ENCODE measurements around the gene TOMM6. TPM values are rescaled to one million over a fixed set of nuclear protein-coding genes. Genes with fewer than 3 reads are reported as not detected.

TOMM6 gene
- total and polyA plus RNA-seq, 2 donors, result 34.4 to 181 TPM

DNA sequence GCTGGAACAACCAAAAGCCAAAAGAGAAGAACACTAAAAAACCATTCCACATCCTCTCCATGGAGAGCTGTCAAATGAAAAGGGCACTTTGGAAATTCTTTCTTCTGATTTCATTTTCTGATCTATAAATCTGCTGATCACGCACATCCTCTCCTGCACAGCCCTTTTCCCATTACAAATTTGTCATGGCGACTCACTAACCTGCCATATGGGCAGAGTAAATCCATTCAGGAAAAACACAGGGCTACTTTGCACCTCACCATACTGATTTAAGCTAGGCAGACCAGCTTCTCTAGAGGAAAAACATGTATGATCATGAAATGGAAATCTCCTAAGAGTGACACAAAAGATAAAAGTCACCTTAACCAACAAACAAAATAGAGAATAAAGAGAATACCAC is 26.0 kb downstream of the TOMM6 start:
- 93% methylated on average over 2 of the region's 2 CpGs for WGBS
- H3K4me3 ChIP-seq (ENCODE audit: low read depth, low read length), result no peak overlapping the region

DNA sequence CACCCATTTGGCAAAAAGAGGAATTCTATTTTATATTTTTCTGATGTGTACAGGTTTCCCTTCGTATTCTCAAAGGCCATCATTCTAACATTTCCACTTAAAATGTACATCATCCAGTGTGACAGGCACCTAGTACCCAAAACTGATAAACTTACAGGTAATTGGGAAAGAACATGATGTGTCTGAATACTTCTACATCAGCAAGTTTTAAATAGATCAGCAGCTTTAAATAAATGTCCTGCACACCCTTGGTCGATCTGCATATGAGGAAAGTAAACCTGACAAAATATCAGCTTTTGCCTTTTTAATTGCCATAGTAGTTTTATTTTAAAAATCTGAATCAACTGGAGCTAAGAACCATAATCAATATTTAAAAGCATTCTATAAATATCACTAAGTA is 26.5 kb downstream of the TOMM6 start:
- no peak overlapping the region for H3K27ac ChIP-seq (ENCODE audit: low read depth)
- 88% methylated on average over 2 of the region's 2 CpGs for WGBS
- DNase-seq (ENCODE audit: extremely low spot score), result no peak
- H3K36me3 ChIP-seq (ENCODE audit: insufficient read depth), result no peaks in the 10 kb centered on the region
- H3K4me3 ChIP-seq (ENCODE audit: low read depth, low read length), result no peak overlapping the region
- H3K4me1 ChIP-seq (ENCODE audit: insufficient read depth), result no peaks in the 10 kb centered on the region

More for the DNA sequence above, 26.0 kb downstream of the TOMM6 start:
- no peak overlapping the region for H3K27ac ChIP-seq (ENCODE audit: low read depth)
- no peaks in the 10 kb centered on the region for H3K4me1 ChIP-seq (ENCODE audit: insufficient read depth)
- no peak for DNase-seq (ENCODE audit: extremely low spot score)
- no peaks in the 10 kb centered on the region for H3K36me3 ChIP-seq (ENCODE audit: insufficient read depth)

- no peak for DNase-seq (ENCODE audit: extremely low spot score)
- 77% methylated on average over 4 of the region's 4 CpGs for WGBS
- no peak overlapping the region for H3K27ac ChIP-seq (ENCODE audit: low read depth)
- no peaks in the 10 kb centered on the region for H3K4me1 ChIP-seq (ENCODE audit: insufficient read depth)
- no peaks in the 10 kb centered on the region for H3K36me3 ChIP-seq (ENCODE audit: insufficient read depth)
- H3K4me3 ChIP-seq (ENCODE audit: low read depth, low read length), result no peak overlapping the region
These were observed 27.1 kb downstream of the TOMM6 start for GRCh38 chr6:41814629-41815028.

DNA sequence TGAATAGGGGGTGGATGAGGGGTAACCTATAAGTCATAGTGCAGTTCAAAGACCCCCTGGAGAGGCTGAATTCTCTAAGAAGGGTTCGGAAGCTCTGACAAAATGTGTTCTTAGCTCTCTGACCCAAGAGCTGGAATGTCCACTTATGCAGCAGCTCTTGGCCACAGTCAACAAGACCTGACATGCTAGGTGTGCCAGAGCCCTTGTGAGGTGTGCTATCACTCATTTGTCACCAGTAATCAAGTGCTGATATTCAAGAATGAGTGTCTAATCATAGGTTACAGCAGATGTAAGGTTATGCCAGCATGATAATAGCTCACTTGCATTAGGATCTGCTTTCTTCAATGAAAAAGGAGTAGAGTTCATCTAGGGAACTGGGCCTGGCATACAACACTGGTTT is 28.1 kb downstream of the TOMM6 start:
- H3K4me1 ChIP-seq (ENCODE audit: insufficient read depth), result no peaks in the 10 kb centered on the region
- DNase-seq (ENCODE audit: extremely low spot score), result no peak
- 81% methylated on average over 1 of the region's 1 CpG for WGBS

DNA sequence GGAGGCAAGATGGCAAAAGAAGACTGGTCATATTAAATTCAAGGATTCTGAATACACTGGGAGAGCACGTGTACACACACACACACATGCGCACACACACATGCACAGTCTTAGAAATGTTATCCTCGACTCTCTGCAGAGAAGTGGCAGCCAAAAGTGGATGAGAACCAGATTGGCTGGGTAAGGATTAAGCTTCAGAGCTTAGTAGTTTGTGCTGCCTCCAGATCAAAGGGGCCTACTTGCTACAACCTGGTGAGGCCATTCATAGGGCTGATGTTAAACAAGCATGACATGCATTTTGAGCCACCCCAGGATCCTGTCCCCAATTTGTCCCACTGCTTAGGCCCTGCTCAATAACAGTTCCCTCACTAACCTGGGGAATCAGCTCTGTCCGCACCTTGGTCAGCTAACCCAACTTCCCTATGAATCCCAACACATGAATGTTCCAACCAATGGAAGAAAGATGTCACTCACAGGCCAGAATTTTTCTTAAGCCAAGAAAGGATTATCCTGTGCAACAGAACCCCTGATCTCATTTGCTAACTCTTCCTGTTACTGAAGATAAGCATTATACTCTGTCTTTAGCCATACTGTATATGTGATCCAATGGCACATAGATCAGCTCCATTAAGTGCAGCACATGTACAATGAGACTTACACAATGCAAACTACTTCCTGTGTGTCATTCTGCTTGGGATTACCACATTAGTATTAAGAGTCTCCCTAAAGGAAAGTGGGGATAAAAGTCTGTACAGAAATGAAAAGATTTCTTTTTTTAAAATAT is 31.0 kb downstream of the TOMM6 start:
- no peak overlapping the region for H3K4me3 ChIP-seq (ENCODE audit: low read depth, low read length)
- no peaks in the 10 kb centered on the region for H3K36me3 ChIP-seq (ENCODE audit: insufficient read depth)
- DNase-seq (ENCODE audit: extremely low spot score), result no peak
- 78% methylated on average over 4 of the region's 4 CpGs for WGBS
- no peak overlapping the region for H3K27ac ChIP-seq (ENCODE audit: low read depth)
- no peaks in the 10 kb centered on the region for H3K4me1 ChIP-seq (ENCODE audit: insufficient read depth)

More for the DNA sequence above, 28.1 kb downstream of the TOMM6 start:
- Histone ChIP-seq H3K27ac (ENCODE audit: low read depth) (no peak overlapping the region), H3K36me3 (ENCODE audit: insufficient read depth) (no peaks in the 10 kb centered on the region), H3K4me3 (ENCODE audit: low read depth, low read length) (no peak overlapping the region)

DNA sequence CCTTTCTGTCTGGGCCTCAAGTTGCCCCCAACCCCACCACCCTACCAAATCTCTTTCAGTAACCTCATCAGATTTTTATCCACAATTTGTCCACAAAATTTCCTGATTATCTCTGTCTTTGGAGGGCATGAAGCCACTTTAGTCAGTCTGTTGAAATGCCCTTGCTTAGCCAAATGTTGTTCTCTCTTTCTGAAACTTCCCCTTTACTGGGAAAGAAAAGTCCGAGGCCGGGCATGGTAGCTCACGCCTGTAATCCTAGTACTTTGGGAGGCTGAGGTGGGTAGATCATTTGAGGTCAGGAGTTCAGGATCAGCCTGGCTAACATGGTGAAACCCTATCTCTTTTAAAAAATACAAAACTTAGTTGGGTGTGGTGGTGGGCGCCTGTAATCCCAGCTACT is 33.8 kb downstream of the TOMM6 start:
- no peak for DNase-seq (ENCODE audit: extremely low spot score)
- Histone ChIP-seq H3K4me1 (ENCODE audit: insufficient read depth) (no peaks in the 10 kb centered on the region), H3K27ac (ENCODE audit: low read depth) (no peak overlapping the region), H3K4me3 (ENCODE audit: low read depth, low read length) (no peak overlapping the region), H3K36me3 (ENCODE audit: insufficient read depth) (no peaks in the 10 kb centered on the region)
- WGBS, result 92% methylated on average over 4 of the region's 4 CpGs

GRCh38 chr6:41822021-41822420 is 34.5 kb downstream of the TOMM6 start:
- Histone ChIP-seq H3K4me1 (ENCODE audit: insufficient read depth) (no peaks in the 10 kb centered on the region), H3K36me3 (ENCODE audit: insufficient read depth) (no peaks in the 10 kb centered on the region), H3K4me3 (ENCODE audit: low read depth, low read length) (no peak overlapping the region), H3K27ac (ENCODE audit: low read depth) (no peak overlapping the region)
- DNase-seq (ENCODE audit: extremely low spot score), result no peak
- 97% methylated on average over 1 of the region's 1 CpG for WGBS

DNA sequence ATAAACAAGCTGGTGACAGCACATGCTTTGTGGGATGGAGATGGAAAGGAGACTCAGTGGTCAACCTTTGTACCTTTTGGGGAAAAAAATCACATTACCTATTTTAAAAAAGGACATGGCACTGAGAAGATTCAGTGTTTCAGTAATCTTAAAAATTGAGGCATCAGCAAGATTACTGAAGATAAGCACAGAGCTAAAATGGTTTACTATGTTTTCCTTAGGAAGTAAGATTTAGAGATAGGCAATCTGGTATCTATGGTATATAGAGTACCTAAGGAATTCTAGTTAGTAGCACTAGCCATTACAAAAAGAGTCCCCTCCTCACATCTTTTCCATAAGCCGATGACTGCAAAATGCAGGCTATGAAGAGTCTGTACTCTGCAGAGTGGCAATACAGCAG is 35.7 kb downstream of the TOMM6 start:
- 95% methylated on average over 1 of the region's 1 CpG for WGBS
- no peaks in the 10 kb centered on the region for H3K4me1 ChIP-seq (ENCODE audit: insufficient read depth)
- DNase-seq (ENCODE audit: extremely low spot score), result no peak
- H3K4me3 ChIP-seq (ENCODE audit: low read depth, low read length), result no peak overlapping the region
- H3K36me3 ChIP-seq (ENCODE audit: insufficient read depth), result no peaks in the 10 kb centered on the region
- no peak overlapping the region for H3K27ac ChIP-seq (ENCODE audit: low read depth)

DNA sequence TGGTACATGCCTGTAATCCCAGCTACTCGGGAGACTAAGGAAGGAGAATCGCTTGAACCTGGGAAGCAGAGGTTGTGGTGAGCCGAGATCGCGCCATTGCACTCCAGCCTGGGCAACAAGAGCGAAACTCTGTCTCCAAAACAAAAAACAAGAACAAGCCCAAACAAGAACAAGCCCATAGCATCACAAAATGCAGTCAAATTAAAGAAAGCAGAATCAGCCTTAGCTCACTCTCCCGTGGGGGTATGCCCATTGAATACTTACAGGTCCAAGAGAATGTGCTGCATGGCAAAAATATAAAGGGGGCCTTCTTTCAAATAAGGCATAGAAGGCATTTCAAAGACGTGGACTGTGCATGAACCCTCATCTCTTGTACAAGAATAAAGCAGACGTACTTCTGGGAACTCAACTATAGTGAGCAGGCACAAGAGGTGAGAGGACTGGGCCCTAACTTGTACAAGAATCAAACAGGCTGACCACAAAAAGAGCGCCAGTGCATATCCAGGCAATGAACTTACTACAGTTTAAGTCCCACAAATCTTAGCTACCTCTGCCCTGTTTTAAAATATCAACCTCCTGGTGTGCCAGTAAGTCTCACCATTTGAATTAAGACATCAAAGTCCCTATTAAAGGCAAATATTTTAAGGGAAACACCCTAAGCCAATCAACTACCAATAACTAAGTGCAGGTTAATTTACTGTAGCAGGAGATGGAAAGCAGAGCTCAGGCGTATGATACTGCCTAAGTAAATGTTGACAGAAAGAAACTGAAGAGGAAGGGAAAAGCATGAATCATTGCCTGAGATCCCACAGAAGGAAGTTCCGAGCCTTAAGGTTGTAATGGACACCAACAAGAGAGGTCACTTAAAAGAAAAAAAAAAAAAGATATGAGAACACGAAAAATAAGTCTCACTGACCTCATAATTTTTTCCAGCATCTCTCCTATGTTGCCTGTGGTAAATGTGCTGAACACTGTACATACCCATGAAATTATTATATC is 37.4 kb downstream of the TOMM6 start:
- DNase-seq (ENCODE audit: extremely low spot score), result no peak
- Histone ChIP-seq H3K27ac (ENCODE audit: low read depth) (peak overlapping the region; percentile 47), H3K36me3 (ENCODE audit: insufficient read depth) (no peaks in the 10 kb centered on the region), H3K4me1 (ENCODE audit: insufficient read depth) (no peaks in the 10 kb centered on the region), H3K4me3 (ENCODE audit: low read depth, low read length) (no peak overlapping the region)
- 85% methylated on average over 13 of the region's 13 CpGs for WGBS

- no peak for DNase-seq (ENCODE audit: extremely low spot score)
- Histone ChIP-seq H3K36me3 (ENCODE audit: insufficient read depth) (no peaks in the 10 kb centered on the region), H3K27ac (ENCODE audit: low read depth) (no peak overlapping the region), H3K4me1 (ENCODE audit: insufficient read depth) (no peaks in the 10 kb centered on the region), H3K4me3 (ENCODE audit: low read depth, low read length) (no peak overlapping the region)
- 97% methylated on average over 2 of the region's 2 CpGs for WGBS
These were observed 39.0 kb downstream of the TOMM6 start for GRCh38 chr6:41826343-41827022.

GRCh38 chr6:41832263-41832662 is 44.8 kb downstream of the TOMM6 start:
- 76% methylated on average over 3 of the region's 3 CpGs for WGBS
- H3K4me1 ChIP-seq (ENCODE audit: insufficient read depth), result no peaks in the 10 kb centered on the region
- no peak for DNase-seq (ENCODE audit: extremely low spot score)
- H3K36me3 ChIP-seq (ENCODE audit: insufficient read depth), result no peaks in the 10 kb centered on the region
- no peak overlapping the region for H3K27ac ChIP-seq (ENCODE audit: low read depth)
- H3K4me3 ChIP-seq (ENCODE audit: low read depth, low read length), result no peak overlapping the region

DNA sequence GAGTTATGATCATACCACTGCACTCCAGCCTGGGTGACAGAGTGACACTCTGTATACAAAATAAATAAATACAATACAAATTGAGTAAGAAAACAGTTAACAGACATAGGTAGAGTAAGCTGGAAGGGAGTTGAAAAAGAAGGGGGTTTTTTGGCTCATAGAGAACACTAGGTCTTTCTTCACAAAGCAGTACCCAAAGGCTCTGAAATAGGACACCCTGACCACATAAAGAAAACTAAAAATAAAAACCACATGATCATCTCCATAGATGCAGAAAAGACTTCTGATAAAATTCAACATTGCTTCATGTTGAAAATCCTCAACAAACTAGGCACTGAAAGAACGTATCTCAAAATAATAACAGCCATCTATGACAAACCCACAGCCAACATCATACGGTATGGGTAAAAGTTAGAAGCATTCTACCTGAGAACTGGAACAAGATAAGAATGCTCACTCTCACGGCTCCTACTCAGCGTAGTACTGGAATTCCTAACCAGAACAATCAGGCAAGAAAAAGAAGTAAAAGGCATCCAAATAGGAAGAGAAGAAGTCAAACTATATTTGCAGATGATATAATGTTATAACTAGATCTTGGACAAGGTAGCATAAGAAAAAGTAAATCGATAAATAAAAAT is 48.6 kb downstream of the TOMM6 start:
- no peaks in the 10 kb centered on the region for H3K36me3 ChIP-seq (ENCODE audit: insufficient read depth)
- no peak overlapping the region for H3K4me3 ChIP-seq (ENCODE audit: low read depth, low read length)
- WGBS, result 88% methylated on average over 5 of the region's 5 CpGs
- H3K27ac ChIP-seq (ENCODE audit: low read depth), result no peak overlapping the region
- DNase-seq (ENCODE audit: extremely low spot score), result no peak
- H3K4me1 ChIP-seq (ENCODE audit: insufficient read depth), result no peaks in the 10 kb centered on the region

DNA sequence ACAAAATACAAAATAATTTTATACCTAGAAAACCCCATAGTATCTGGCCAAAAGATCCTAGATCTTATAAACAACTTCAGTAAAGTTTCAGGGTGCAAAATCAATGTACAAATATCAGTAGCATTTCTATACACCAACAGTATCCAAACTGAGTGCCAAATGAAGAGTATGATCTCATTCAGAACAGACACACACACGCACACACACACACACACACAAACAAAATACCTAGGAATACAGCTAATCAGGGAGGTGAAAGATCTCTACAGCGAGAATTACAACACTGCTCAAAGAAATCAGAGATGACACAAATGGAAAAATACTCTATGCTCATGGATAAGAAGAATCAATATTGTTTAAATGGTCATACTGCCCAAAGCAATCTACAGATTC is 49.2 kb downstream of the TOMM6 start:
- no peak for DNase-seq (ENCODE audit: extremely low spot score)
- H3K4me3 ChIP-seq (ENCODE audit: low read depth, low read length), result no peak overlapping the region
- WGBS, result 94% methylated on average over 2 of the region's 2 CpGs
- no peak overlapping the region for H3K27ac ChIP-seq (ENCODE audit: low read depth)
- H3K4me1 ChIP-seq (ENCODE audit: insufficient read depth), result no peaks in the 10 kb centered on the region
- H3K36me3 ChIP-seq (ENCODE audit: insufficient read depth), result no peaks in the 10 kb centered on the region

All from urinary bladder (tissue), 4 donors.